ENCODE measurements around the gene PLIN5.

PLIN5 gene

DNA sequence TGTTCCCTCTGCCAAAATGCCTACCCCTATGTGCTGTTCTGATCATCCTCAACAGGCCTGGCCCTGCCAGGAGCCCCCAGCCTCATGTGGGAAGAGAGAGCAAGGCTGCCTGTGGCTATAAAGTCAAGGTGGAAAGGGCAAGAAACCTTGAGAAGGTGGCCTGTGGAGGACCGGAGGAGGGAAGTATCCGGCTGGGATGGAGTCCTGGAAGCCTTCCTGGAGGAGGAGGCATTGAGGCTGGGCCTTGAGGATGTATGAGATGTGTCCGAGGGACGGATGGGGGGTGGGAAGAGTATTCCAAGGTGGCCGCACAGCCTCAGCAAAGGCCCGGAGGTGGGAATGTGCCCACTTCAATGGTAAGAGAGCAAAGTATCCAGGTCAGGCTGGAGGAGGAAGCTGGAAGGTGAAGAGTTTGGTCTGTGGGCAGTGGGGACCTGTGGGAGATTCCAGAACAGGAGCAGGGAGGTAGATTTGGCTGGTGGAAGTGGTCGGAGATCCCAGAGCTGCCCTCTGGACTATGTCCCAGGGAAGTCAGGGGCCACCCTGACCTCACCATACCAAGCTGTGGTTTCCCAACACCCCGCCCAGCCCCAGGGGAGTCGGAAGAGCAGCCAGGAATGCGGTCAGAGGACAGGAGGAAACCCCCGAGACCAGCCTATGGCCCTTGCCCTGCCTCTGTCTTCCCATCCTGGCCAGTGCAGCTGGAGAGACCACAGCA is 13.7 kb downstream of the PLIN5 start:
- DNase-seq, result no peak

DNA sequence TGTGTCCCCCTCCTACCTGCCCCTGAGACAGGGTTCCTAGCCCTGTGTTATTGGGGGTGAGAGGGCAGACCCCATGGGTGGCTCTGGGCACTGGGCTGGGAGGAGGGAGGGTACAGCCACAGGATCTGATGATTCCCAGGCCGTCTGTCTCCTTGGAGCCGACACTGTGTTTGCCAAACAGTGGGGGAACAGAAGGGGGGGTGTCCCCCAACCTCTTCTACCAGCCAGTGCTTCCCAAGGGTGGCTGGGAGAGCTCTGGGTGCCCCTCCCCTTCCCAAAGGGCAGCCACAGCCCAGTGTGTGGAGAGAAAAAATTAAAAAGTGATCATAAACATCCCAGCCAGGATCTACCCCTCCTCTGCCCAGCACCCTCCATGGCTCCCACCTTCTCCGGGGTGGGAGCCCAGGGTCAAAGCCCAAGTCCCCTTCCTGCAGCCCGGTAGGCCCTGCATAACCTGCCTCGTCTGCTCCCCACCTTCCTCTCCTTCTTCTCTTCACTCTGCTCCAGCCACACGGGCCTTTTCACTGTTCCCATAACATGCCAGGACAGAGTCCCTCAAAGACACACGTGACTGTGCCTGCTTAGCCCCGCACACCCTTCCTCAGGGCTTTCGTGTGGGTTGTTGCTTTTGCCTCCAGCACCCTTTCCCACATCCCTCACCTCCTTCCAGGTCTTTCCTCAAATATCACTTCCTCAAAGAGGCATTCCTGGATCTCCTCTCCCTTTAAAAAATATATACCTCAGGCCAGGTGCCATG is 15.3 kb downstream of the PLIN5 start:
- no peak for DNase-seq

DNA sequence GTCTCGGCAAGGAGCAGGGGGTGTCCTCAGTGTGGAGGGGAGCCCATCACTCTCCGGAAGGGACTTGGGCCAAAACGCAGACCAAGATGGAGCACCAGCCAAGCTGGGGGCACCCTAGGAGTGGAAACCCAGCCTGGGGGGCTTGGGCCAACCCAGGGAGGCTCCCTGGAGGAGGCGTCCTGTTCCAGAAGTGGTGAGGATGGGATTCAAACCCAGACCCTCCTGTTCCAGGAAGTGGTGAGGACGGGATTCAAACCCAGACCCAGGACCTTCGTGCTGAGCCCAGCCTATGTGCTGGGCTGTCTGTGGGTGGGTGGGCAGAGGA is 15.9 kb downstream of the PLIN5 start:
- DNase-seq, result no peak

DNA sequence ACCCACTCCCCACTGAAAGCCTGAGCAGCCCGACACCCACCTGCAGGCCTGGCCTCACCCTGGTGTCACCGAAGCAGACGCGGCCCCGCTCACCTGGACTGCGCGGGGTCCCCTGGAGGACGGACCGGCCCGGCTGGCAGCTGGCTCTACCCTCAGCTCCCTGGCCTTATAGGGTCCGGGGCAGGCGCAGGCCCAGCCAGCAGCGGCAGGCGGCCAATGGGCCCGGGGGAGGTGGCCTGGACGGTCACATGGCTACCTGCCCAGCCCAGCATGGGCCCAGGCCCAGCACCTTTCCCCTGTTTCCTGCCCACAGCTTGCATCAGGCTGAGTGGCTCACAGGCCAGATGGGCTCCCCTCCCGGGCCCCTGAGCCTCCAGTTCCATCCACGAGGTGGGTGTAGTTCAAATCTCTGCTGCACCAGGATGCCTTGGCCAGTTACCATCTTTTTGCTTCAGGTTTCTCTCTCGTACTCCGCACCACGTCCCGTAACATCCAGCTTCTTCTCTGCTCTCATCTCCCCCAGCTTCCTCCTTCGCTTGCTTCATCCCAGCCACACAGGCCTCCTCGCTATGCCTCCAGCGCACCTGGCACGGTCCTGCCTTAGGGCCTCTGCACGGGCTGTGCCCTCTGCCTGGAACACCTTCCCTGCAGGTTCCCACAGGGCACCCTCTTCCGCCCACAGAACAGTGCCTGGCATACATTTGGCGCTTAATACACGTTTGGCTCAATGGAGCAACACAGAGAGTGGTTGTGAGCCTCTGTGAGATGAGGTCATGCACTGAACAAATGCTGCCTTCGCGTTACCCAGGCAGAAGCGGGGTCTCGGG is 16.5 kb downstream of the PLIN5 start, which contains the start of gene PLIN4:
Gene PLIN4, minus strand, starts transcription at position 142 of the 827 bp plus-strand sequence. CDS start 214 bp downstream, outside the sequence.
- DNase-seq, result no peak

DNA sequence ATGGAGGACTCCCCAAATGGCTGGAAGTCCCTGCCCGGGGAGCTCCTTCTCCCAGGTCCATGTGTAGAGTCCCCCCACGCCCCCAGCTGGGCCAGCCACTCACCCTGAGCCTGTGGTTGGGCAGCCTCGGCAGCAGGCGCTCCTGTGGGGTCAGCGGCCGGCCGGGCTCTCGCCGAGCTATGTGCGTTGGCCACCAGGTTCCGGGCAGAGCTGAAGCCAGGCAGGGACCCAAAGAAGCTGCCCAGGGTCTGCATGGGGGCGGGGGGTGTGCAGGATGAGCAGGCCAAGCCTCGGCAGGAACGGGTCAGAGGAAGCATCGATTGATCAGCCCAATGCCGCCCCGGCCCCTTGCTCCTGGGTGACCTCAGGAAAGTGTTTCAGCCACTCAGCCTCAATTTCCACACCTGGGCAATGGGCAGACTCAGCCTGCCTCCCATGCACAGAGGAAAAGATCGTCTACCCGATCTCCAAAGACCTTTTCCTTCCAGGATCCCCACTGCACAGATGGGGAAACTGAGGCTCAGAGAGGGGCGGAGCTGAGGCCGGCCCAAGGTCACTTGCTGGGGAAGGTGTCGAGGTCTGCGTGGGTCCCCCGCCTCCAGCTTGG is 17.5 kb downstream of the PLIN5 start:
- no peak for DNase-seq

DNA sequence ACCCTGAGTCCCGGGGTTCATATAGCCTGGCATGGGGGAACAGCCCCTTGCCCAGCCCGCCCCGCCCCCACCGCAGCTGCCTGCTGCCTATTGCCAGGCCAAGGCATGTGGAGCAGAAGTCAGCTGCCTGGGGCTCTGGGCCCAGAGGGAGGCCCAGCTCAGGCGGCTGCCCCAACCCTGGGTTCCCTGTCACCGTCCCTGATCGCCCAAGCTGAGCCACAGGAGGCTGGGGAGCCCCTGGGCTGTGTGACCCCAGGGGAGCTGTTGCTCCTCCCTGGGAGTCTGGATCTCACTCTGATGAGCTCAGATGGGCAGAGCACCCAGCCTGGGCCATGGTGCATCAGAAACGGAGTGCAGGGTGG is 18.1 kb downstream of the PLIN5 start:
- DNase-seq, result no peak

DNA sequence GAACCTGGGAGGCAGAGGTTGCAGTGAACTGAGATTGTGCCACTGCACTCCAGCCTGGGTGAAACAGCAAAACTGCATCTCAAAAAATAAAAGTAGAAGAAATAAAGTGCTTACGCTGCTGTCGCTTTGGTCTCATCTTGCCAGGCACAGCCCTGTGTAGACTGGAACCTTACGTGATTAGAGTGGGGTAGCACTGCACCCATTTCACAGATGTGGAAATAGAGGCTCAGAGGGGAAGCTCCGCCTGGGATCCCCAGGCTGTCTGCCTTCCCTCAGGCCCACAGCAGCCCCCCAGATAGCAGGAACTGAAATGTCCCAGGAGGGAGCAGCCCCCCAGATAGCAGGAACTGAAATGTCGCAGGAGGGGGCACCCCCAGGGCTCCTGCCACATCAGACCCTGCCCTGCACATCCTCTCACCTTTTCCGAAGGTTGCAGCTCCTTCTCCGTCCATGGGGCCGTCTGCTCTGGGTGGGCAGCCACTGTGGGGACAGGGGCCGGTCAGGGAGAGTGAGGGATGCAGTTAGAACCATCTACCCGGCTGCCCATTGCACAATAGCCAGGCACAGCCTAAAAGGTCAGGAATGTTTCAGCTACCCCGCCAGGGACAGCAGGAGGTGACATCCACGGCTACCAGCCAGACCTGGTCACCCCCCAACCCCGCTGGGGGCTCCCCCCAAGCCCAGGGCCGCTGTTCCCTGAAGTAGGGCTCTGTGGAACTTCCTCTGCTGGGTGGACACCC is 18.7 kb downstream of the PLIN5 start:
- no peak for DNase-seq

DNA sequence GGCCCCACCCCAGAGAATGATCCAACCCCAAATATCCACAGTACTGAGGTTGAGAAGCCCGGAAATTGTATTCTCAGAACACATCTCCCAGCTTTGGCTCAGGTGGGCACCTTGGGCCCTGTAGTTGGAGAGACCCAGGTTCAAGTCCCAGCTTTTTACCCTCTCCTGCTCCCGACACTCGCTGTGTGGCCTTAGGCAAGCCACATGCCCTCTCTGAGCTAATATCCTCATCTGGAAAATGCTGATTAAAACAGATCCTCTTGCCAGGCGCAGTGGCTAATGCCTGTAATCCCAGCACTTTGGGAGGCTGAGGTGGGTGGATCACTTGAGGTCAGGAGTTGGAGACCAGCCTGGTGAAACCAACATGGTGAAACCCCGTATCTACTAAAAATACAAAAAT is 19.3 kb downstream of the PLIN5 start:
- no peak for DNase-seq

DNA sequence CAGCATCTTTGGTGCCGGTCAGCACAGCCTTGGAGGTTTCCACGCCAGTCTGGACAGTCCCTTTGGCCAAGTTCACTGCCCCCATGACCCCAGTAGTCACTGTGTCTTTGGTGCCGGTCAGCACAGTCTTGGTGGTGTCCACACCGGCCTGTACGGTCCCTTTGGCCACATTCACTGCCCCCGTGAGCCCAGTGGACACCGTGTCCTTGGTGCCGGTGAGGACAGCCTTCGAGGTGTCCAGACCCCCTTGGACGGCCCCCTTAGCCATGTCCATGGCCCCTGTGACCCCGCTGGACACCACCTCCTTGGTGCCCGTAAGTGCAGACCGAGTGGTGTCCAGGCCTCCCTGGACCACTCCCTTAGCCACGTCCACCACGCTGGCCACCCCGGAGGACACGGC is 21.8 kb downstream of the PLIN5 start:
- DNase-seq, result no peak

DNA sequence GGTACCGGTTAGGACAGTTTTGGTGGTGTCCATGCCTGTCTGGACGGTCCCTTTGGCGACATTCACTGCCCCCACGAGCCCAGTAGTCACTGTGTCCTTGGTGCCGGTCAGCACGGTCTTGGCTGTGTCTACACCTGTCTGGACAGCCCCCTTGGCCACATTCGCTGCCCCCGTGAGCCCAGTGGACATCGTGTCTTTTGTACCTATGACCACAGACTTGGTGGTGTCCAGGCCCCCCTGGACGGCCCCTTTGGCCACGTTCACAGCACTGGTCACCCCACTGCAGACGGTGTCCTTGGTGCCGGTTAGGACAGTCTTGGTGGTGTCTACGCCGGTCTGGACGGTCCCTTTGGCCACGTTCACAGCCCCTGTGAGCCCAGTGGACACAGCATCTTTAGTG is 23.0 kb downstream of the PLIN5 start:
- no peak for DNase-seq

DNA sequence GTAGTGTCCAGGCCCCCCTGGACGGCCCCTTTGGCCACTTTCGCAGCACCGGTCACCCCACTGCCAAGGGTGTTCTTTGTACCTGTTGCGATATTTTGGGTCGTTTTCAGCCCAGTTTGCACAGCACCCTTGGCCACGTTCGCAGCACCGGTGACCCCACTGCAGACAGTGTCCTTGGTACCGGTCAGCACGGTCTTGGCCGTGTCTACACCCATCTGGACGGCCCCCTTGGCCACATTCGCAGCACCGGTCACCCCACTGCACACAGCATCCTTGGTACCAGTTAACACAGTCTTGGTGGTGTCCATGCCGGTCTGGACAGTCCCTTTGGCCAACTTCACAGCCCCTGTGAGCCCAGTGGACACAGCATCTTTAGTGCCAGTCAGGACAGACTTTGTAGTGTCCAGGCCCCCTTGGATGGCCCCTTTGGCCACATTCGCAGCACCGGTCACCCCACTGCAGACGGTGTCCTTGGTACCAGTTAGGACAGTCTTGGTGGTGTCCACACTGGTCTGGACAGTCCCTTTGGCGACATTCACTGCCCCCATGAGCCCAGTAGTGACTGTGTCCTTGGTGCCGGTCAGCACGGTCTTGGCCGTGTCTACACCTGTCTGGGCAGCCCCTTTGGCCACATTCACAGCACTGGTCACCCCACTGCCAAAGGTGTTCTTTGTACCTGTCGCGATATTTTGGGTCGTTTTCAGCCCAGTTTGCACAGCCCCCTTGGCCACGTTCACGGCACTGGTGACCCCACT is 23.5 kb downstream of the PLIN5 start:
- DNase-seq, result no peak

DNA sequence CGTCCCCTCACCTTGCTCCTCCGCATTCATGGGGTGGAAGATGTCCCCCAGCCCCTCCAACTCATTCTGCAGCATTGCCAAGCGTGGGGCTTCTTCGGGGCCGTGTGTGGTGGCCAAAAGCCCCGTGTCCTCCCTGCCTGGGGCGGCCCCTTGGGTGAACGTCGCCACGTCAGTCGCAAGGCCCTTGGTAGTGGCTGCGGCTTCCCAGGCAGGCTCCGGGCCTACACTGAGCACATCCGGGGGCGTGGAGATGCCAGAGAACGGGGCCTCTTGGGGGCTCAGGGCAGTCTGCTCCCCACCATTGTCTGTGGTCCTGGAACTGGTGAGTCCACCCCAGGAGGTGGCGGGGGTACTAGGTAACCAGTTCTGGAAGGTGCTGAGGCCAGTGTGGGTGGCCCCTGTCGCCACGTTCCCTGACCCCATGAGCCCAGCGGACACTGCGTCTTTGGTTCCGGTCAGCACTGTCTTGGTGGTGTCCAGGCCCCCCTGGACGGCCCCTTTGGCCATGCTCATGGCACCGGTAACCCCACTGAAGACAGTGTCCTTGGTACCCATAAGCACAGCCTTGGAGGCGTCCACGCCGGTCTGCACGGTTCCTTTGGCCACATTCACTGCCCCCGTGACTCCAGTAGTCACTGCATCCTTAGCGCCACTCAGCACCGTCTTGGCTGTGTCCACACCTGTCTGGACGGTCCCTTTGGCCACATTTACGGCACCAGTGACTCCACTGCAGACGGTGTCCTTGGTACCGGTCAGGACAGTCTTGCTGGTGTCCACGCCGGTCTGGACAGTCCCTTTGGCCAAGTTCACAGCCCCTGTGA is 24.4 kb downstream of the PLIN5 start:
- no peak for DNase-seq

DNA sequence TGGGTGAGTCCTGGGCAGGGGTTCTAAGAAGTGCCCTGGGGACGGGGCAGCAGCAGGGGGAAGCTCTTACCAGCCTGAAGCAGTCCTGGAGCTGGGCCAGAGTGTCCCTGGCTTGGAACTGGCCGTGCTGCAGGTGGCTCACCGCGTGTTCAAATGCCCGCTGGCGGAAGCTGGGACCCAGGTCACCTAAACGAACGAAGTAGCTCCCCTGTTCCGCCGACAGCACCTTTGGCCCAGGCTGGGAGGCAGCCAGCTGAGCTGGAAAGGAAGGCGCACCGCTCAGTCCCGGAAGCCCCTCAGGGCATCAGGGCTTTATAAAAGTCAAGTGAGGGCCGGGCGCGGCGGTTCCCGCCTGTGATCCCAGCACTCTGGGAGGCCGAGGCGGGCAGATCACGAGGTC is 26.3 kb downstream of the PLIN5 start:
- DNase-seq, result no peak

DNA sequence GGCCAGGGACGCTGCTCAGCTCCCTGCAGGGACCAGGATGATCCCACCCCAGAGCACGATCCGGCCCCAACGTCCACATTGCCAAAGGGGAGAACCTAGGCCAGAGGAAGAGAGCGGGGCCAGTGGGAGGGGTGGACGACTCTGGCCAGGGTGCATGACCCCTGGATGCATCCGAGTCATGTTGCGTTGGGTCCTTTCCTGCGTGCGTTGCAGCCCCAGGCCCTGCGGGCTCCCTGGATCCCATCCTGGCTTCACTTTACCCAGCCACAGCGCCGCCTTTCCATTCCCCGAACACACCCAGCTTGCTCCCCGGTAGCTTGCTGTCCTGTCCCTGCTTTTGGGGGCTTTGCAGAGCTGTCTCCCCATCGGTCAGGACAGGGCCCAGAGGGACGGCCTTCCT is 27.2 kb downstream of the PLIN5 start:
- DNase-seq, result no peak

DNA sequence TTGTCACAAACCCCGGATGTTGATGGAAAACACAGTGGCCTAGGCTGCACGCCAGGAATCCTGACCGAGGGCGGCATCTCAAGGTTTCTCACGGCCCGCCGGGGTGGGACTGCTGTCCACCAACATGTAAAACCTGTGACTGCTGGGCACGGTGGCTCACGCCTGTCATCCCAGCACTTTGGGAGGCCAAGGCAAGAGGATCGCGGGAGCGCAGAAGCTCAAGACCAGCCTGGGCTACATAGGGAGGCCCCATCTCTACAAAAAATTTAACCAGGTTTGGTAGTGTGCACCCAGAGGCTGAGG is 27.9 kb downstream of the PLIN5 start:
- no peak for DNase-seq

DNA sequence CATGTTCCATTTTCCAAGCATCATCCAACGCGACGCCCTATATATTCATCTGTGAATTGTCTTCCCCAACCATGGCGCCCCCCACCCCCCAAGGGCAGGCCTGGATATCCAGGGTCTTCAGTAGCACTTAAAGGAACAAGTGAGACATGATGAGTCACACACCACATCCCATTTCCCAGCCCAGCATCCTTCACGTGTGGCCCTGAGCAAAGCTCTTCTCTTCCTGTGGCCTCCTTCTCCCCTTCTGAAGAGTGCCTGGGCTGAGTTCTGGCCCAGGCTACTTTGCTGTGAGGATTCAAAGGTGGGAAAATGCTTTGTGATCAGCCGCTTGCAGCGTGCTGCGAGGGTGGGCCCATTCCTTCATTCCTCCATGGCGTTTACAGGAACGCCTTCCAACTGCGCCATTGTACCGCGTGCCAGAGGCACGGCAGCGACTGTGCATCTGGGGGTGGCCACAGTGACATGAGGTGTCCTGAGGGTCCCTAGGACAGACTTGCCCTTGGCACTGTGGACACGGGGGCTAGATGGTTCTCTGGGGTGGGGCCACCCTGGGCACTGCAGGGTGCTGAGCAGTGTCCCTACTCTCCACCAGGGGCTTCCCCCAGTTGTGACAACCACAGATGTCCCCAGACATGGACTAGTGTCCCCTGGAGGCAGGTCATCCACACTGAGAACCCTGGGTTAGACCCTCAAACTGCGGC is 28.4 kb downstream of the PLIN5 start:
- DNase-seq, result no peak

DNA sequence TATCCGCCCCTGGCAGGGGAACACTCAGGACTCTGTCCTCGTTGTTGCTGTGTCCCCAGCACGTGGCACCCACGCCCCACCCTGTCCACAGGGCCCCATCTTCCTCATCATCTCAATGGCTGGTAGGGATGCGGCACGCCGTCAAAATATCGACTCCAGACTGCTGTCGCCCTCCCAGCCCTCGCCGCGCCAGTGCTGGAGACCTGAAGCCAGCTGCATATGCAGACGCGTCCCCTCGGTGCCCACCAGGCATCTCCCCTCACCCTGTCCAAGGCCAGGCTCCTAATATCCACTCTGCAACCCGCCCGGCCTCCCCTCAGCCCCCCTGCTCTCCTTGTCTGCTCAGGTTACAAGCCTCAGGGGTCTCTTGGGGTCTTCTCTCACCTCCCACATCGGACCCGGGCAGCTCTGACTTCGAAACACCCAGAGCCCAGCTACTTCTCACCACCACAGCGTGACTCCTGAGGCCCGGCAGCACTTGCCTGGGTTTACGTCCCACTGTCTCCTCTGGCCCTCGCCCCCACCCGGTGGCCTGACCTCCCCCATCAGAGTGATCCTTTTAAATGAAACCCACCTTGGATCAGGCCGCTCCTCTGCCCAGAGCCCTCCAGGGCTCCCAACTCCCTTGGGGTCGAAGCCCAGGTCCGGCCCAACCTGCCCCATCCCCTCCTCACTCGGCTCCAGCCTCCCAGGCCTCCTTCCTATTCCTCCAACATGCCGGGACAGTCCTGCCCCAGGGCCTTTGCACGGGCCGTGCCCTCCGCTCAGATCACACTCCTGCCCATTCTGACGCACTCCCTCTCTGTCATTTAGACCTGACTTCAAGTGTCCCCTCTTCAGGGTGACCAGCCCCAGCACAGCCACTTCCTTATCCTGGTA is 29.2 kb downstream of the PLIN5 start:
- no peak for DNase-seq

DNA sequence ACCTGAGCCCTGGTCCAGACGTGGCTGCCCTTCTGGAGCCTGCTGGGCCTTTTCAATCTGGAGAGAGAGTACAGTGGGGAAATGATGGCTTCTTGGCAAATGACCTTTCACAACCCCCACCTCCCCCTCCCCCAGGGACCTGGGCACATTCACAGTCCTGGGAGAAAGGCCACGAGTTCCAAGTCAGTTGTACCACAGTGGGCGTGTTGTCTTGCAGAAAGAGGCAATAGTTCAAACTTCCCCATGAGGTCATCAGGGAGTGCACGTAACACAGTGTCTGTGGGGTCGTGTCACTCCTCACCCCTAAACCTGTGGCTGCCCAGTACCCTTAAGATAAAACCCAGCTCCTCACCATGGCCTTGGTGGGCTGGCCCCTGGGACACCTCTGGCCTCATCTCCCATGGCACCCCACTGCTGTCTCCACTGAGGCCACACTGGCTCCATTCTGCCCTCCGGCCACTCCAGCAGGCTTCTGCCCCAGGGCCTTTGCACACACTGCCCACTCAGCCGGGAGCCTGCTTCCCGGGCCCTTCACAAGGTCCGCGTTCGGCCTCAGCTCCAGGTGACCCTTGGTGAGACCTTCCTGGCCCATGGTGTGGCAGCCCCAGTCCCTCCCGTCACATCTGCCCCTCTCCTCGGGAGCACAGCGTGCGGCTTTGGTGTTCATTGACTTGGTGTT is 30.0 kb downstream of the PLIN5 start:
- no peak for DNase-seq

DNA sequence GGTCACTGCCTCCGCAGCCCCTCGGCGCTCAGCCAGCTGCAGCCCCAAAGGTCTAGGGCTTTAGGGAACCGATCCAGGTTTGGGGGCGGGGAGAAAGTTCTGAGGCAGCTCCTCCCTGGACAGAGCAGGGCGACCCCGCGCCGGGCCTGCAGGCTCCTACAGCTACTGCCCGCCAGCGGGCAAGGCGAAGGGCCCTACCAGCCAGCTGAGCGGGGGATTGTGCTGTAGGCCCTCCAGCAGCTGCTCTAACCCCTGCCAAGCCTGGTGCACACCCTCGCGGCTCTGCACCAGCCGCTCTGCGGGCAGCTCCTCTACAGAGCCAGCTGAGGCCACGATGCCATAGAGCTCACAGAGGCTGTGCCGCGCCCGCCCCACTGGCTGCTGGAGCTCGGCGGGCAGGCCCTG is 30.7 kb downstream of the PLIN5 start:
- no peak for DNase-seq

Data from CD4-positive, alpha-beta T cell treated with Interleukin-21 for 1 hour (primary cell).